HEK293T (cell line): ENCODE data around the gene ZMYND15.

ENCODE experiments used
- ELF4 ChIP-seq: fragments of 450-650 bp; IDR thresholded peaks from 2 replicates; pipeline ENCODE4 v1.6.1; 2017; ENCODE audit warnings: antibody characterized with exemption
- SP1 ChIP-seq: fragments of 450-650 bp; IDR thresholded peaks from 2 replicates; pipeline ENCODE4 v1.6.1; 2017

- TF ChIP-seq SP1 = no peak
- no peak for TF ChIP-seq ELF4
These were observed 21.4 kb upstream of the ZMYND15 start for GRCh38 chr17:4718276-4718675.
